HG03558 (cell line): ENCODE data around the gene DSCAM.

ENCODE experiments used
- ATAC-seq: cut with Tn5 transposase; IDR thresholded peaks from one replicate; pipeline ENCODE4 v1.9.1; 2021; ENCODE audit warnings: moderate number of reproducible peaks; ENCODE audit not compliant: unreplicated experiment; ENCODE audit errors: extremely low read depth

The DSCAM gene

DNA sequence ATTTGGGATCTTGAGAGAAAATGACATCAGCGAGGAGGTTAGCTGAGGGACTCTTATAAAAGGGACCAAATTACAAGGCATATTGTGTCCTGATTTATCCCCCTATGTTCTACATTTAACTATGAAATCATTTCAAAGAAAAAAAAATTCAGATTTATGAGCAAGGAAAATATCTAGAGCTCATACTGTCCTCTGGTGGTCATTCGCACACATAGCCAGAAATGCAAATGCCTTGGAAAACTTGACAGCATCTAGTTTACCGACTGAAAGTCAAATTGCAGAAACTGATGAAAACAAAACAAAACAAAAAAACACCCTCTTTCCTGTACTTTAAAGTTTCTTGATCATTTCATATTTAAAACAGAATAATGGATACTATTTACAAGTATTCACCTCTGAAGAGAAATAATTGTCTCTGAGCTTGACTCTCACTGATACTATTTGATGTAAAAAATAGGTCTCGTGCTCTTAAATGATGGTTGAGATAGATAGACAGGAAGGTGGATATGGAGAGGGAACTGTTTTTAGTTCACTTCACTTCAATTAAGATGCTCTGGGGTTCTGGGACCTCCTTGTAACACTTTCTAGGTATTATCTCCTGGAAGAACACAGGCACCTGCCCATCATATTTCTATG is 725.9 kb downstream of the DSCAM start:
- no peak for ATAC-seq

DNA sequence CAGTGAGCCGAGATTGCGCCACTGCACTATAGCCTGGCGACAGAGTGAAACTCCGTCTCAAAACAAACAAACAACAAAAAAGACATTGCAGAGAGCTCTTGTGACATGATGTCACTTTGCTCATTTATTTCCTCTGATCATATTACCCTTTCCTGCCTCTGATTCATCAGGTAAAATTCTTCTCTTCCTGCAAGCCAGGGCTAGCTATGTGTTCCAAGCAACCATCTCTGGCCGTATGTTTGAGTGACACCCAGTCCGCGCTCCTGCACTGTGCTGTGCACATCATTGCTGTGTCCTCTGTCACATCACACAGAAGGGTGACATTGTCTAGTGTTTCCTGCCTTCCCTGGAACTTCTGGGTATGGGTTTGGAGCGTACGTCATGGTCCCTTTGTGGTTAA is 728.4 kb downstream of the DSCAM start:
- no peak for ATAC-seq

DNA sequence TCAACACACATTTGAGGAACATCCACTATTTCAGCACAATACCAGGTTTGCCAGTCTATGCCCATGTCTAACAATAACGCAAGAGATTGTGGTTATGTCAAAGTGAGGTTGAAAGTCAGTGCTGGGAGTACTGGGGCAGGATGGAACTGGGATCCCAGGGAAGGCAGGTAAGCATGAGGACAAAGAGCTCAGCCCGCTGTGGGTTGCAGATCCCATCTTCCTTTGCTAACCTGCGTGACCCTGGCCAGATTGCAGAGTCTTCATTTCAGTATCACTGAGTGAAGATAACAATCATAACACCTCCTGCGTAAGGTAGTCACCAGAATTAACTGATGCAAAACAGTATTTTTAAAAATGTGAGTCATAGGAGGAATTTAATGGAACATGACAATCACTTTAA is 729.7 kb downstream of the DSCAM start:
- no peak for ATAC-seq

DNA sequence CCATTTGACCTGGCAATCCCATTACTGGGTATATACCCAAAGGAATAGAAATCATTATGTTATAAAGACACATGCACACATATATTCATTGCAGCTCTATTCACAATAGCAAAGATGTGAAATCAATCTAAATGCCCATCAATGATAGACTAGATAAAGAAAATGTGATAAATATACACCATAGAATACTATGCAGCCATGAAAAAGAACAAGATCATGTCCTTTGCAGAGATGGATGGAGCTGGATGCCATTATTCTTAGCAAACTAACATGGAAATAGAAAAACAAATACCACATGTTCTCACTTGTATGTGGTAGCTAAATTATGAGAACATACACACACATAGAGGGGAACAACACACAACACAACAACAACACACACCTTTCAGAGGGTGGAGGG is 731.2 kb downstream of the DSCAM start:
- ATAC-seq: no peak

DNA sequence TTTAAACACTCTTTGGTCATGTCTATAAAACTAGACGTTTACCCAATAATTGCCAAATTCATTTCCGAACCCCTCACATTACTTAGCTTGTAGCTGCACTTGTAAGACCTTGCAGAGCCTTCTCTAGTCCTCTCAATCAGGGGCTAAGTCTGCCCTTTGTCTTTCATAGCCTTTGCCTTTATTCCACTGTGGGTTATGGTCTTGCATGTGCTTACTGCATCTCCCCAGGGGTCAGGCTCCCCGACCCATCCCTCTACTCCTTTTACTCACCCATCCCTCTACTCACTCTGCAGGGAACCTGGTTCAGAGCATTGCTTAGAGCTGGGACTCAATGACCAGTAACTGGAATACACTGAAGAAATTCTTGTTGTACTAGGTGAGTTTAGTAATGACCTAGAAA is 744.3 kb downstream of the DSCAM start:
- ATAC-seq: no peak

DNA sequence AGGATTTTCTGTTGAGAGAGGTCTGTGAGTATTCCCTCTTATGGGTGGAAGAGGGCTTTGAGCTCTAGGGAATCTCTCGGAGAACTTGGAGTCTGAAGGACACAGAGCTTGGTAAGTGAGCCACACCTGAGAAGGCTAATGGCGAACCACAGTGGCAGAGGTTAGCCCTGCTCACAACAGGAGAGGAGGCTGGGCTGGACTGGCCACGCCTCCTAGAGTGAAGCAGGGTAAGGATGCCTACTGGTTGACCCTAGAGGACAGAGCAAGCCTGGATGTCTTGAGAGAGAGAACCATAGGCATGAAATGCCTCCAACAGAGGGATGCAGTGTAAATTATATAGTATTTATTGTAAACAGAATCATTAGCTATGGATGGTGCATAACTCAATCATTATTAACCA is 747.1 kb downstream of the DSCAM start:
- ATAC-seq: no peak

DNA sequence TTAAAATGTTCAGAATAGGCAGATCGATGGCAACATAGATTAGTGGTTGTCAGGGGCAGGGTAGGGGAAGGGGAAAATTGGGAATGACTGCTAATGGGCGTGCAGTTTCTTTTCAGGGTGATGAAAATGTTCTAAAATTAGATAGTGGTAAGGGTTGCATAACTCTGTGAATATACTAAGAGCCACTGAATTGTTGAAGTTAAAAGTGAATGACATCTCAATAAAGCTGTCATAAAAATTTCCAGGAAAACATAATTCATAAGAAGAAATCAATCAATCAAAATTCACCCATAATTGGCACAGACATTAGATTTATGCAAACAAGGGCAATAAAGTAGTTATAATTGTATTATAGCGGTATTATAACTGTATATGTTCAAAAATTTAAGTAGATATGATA is 751.5 kb downstream of the DSCAM start:
- ATAC-seq: no peak

DNA sequence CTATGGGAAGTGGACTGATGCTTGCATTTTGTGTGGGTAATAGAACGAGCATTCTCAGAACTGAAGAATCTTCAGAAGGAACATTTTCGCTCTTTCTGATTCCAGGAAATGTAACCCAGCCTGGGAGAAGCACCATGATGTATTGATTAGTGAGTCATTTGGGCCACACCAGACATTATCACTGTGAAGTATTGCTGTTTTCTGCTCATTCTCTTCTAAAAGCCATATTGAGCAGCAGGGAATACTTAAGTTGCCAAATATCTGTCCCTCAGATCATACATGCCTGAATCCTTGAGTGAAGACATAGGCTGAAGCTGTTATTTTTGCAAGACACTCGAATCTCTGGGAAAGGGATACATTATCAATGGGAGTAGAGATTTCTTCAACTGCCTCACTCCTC is 766.6 kb downstream of the DSCAM start:
- ATAC-seq: no peak

DNA sequence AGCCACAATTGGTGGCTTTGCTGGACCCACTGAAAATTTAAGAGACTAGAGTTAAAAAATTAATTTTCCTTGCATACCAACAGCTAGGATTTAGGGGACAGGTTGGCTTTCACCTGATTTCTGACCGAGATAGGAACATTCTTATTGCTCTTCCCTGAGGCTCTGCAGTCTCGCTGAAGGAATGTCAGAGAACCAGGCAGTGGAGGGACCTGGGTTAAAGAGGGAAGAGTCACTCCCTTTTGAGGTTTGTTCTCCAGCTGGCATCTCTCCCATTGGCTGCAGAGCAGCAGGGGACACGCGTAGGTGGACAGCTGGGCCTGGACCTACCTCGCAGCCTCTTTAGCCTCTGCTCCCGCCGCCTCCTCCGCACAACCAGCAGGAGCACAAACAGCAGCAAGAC is 772.2 kb downstream of the DSCAM start:
- no peak for ATAC-seq

DNA sequence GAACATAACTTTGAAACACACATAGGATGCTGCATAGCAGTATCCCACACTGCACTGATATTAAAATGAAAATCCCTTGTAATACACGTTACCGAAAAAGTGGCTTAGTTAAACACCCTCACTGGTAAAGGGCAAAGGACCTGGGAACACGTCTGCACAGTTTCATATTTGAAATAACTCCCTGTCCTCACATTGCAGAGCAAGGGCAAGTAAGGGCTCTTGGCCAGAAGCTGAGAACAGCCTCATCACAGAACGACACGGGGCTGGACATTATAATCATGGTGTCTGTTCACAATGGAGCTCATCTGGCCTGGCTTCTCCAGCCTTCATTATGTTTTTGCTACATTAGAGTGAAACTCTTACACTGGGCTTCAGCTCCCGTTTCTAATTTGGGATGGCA is 772.8 kb downstream of the DSCAM start:
- no peak for ATAC-seq

DNA sequence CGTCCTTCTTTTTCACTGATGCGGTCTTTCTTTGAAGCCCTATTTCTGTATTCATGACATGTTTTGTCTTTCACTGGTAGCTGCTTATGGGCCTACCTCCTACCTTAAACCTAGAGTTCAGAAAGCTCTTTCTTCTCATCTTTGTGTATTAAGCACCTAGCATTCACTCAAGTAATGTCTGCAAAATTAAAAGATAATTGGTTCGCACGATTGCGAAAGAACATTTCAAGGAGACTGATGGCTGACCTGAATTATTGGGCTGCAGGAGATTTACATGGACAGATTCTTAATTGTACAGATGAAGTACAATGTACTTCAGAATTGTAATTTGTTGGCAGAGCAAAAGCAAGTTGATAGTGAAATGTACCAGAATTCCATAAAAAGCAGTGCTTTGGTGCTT is 773.3 kb downstream of the DSCAM start:
- ATAC-seq: no peak

DNA sequence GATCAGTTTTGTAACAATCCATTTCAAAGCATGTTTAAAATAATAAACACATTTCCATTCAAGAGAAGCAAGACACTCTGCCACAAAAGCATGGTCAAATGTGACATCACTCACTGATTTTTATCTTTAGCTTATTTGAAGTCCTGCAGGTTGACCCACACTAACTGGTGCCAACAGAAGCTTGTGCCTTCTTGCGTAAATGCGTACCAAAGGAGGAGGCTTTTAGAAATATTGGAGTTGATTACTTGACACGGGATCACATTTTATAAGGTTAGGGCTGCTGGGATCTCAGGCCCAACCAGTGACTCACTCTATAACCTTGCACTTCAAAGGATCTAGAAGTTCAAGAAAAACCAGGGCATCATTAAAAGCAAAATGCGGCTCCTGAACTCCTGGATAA is 776.1 kb downstream of the DSCAM start:
- ATAC-seq: no peak

DNA sequence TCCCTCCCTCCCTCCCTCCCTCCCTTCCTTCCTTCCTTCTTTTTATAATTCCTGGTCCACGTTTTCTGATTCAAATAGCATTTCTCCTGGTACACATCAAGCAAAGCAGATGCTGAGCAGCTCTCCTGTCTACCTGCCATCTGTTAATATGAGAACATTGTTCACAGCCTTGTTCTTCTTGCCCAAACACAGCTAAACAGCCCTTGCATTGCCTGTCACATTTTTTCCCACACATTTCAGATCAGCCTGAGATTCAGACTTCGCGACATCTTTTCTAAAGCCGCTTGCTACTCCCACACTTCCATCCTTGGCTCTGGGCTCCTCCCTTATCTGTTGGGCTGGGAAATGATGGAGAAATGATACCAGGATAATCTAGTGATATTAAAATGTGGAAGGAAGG is 779.2 kb downstream of the DSCAM start:
- no peak for ATAC-seq

DNA sequence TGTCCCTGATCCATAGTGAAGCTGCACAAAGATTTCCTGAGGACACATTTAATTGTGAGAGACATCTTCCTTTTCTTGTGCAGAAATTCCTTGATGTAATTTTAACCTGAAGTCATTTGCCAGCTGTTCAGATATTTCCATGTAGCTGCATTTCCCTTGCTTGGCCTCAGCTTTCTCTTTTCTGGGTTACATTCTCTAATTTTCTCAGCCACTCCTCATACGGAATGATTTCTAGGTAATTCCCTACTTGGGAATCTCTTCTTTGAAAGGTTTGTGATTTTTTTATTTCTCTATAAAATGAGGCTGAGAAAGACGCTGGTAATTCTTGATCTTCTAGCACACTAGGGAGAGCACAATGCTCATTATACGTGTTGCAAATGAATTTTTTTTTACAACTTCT is 780.7 kb downstream of the DSCAM start:
- ATAC-seq: no peak

DNA sequence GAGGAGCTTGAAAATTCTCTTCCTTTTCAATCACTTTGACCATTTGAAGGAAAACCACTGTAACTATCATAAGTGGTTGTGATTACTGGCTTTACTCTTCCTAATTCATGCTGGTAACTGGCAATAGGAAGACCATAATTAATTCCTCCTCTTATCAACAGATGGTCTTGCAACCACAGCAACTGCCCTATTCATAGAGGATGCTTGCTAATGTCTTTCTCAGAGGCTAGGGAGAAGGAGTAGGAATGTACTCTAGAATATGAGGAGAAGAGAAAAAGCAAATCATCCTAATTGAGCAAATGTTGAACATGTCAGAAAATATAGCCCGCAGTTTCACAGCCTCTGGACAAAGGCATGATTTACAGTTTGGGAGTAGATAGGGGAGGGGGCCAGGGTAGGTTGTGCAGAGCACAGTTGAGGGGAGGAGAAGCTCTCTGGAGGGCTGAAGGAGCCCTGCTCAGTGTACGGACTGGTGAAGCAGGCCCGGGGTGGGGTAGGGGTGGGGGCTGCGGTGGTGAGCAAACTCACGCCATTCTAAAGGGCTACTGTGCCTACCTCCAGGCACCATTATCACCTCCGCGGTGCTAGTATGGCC is 786.8 kb downstream of the DSCAM start:
- ATAC-seq: no peak

DNA sequence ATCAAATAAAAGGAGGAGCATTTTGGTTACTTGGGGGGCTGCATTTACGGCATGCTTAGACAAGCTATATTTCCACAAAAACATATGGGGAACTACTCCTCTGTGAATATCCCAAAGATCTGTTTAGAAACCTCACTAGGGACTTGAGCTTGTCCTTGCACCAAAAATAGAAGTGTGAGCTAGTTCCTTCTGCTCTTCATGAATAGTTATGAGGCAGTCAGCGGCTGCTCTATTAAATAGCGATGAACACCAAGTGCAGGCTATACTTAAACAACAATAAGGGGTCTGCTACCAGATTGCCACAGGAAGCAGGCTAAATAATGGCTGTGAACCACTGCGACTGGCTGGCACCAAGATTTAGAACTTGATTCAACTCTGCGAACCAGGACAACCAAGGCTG is 789.6 kb downstream of the DSCAM start:
- ATAC-seq: no peak

DNA sequence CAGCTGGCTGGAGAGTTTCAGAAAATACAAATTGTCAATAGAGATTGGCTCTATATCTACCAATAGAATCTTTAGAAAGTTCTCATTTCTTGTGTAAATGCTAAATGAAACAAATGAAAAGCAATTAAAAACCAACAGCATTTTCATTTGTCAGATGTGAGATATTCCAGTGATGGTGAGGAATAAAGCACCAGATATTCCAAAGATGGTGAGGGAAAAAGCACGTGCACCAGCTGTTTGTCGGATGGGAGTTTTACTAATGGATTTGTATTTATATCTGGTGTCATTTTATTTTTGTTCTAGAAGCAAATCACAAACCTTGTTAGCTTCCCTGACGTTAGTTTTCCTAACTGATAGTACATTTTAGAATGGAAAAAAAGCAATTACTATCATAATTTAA is 790.9 kb downstream of the DSCAM start:
- no peak for ATAC-seq

DNA sequence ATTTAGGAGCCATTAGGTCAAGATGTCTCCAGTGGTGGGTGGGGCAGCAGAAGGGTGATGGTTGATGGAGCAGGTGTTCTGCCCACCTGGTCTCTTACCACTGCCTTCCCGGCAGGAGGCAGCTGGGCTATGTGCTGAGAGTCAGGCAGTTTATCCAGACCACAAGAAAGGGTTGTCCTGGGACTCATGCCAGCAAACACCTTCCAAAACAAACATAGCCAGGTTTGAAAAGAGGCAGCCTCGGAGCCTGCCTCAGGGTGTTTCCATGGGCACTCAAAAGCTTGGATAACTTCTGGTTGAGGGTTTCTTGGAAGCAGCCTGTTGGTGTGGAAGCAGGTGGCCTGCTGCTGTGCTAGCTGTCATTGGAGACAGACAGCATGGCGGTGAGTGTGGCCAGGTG is 792.6 kb downstream of the DSCAM start:
- no peak for ATAC-seq

DNA sequence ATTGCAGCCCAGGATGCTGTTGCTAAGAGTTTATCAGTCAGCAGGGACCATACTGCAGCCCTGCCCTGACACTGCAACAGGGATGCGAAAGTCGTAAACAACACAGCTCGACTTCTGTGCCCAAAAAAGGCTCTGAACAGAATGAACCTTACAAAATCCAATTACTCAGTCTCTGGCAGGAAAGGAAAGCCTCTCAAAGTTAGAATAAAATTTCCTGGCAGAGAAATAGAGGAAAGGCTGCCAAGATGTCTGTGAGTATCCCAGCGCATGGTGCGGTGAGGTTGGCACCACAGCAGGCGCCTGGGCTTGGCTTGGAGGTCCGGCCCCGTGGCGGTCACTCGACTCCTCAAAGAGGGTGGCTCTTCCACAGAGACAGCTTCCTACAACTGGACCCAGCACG is 794.0 kb downstream of the DSCAM start:
- ATAC-seq: no peak

DNA sequence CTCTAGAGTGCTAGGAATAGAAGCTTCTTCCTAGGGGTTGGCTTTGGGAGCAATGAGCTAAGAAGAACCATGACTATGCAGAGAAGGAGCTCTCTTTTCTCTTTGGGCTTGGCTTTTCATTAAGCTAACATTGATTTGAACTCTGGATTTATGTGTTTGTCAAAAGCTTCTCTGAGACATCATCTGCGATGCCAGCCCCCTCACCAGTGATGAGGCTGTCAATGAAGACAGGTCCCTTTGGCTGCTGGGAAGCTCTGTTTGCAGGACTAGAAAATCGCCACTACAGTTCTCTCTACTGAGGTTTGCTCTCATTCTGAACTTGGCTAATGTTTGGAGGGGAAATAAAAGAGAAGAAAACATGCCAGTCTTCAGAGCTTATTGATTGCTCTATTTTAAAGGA is 794.7 kb downstream of the DSCAM start:
- no peak for ATAC-seq

DNA sequence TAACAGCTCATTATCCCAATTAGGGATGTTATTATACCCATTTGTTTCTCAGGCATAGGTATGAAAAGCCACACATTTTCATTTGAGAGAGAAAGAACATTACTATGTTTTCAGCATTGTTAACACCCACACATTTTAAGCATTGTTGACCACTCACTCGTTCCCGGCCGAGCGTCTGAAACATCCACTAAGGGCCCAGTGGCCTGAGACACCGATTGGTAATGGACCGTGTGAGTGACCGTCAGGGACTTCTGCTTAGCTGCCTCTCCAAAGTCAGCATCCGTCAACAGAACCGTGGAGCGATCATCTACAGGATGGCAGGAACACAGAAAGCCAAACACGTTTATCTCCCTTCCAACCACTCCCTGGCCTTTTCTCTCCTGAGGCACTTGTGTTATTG is 795.2 kb downstream of the DSCAM start:
- ATAC-seq: no peak

DNA sequence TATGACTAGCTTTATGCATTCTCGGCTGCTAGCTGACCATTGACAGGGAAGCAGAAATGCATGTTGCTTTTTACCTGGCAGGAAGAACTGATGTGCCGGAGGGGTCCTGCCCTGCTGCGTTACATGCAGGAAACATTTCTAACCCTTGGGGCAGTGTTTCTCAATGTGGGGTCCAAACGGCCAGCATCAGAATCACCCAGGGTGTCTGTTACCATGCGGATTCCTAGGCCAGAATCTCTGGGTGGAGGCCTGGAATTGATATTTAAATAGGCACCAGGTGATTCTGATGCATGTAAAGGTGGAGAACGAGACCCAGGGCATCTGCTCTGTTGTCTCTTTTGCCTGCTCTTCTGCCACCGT is 797.0 kb downstream of the DSCAM start:
- no peak for ATAC-seq
